GM19023 (cell line): ENCODE results near the gene RAB3GAP2.
"Not testable (repeated sequence)": the region's sequence is repeated elsewhere in the genome, so short reads cannot be mapped to it uniquely, and the experiment has no call there.

Experiments used
- ATAC-seq: cut with Tn5 transposase; IDR thresholded peaks from one replicate; pipeline ENCODE4 v1.9.1; 2021; ENCODE audit warnings: mild to moderate bottlenecking, moderate library complexity; ENCODE audit not compliant: unreplicated experiment

The RAB3GAP2 gene

DNA sequence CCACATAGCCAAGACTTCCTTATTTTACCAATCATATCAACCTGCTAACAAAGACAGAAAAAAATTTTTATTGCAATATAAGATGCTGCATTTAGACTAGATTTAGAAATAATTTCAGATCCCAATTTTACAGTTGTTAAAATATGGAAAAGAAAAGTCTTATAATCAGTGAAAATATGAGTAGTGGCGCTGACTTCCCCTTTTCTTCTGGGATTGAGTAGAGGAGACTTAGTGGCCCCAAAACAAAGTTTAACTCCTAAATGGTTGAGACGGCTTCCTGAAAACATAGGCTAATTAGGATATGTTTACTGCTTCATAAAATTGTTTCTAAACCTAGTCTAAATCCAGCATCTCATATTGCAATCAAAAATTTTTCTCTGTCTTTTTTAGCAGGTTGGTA lies 68.4 kb downstream of the RAB3GAP2 start:
- no peak for ATAC-seq

DNA sequence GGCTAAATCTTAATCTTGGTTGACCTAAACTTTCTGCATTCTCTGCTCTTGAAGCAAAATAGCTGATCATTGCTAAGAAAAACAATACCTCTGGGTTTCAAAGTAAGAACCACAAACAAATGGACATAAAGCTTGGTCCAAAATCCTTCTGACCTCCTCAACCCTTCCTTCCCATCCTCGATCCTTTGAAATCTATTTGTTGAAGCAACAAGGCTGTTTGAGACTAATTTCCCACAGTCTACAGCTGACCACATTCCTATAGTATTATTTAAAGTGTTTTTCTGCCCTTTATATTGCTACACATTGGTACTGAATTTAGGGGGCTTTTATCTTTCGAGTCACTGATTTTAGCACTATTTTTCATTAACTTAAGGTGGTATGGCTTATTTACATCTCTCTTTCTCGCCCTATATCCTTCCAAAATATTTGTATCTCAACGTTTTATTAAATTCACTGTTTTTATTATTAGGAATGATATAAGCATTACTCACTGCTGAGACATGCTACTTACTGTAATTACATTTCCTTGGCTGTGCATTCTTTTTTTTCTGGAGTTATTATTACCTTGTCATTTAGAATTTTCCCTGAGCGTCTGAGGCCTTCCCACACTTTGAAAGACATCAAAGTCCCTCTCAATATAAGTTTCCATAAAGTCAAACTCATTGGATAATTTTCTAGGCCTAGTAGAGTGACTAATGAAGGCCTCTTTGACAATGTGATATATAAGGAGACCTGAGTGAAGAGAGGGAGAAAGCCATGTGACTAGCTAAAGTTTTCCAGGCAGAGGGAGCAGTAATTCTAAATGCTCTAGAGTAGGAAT lies 73.9 kb downstream of the RAB3GAP2 start:
- ATAC-seq: no peak

DNA sequence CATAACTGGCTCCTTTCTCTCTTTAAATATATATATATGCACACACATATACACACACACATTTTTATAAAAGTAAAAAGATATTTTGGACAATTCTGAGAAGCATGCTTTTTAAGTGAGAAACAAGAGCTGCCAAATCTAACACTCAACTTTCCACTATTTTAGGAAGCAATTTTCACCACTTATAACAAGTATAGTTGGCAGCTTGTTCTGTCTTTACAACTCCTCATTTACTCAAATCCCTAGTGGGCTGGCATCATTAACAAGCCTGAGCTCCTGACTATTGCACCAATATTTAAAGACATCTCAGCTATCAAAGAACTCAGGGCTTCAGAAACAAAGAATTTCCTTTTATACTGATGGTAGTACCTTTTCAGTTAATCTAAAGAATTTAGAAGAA lies 76.6 kb downstream of the RAB3GAP2 start:
- no peak for ATAC-seq

DNA sequence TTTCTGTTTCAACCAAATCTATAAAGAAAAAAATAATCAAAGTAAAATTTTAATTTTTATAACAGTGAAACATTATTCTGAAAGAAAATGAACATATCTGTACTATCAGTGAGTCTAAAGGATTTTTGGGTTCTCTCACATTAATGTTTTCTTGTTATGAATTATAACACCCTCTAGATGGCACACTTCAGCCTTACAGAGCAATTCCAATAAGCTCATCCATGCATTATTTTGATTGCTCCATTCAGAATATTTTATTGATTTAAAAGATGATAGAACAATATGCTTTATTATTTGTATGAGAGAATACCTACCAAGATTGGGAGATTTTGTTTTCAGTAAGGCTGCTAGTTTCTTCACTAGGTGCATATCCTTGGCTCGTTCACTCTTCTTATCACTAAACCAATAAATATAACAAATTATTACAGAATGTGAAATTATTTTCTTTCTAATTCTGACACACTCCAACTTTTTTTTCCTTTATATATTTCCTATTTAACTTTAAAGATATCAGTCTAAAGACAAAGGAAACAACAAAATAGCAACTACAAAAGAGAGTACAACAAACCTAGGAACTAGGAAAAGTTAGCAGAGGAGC lies 82.4 kb downstream of the RAB3GAP2 start:
- ATAC-seq: no peak

DNA sequence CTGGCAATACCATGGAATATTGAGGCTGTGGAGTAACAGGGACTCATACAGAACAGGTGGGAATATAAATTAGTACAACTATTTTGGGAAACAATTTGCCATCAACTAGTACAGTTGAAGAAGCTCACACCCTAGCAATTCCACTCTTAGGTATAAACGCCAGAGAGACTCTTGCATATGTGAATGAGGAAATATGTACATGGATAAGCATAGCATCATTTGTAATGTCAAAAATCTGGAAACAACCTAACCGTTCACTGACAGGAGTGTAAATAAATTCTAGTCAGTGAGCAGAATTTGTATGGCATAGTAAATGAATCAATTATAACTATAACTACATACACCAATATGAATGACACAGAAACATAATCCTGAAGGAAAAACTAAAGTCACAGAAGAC lies 83.7 kb downstream of the RAB3GAP2 start:
- no peak for ATAC-seq

DNA sequence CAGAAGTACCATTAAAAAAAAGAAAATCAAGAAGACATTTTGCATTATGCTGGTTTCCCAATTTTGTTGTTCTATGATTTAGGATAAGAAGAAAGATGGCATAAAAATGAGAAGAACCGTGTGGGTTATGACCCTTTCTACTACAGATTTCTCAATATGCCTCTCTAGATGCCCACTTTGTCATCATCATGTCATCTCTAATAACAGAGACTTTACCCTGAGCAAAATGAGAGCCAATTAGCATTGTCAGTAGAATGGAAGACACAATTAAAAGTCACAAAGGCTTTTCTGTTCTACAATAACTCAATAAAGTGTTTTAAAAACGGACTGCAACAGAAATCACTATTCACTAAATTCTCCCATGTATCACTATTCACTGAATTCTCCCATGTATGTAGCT lies 85.5 kb downstream of the RAB3GAP2 start:
- no peak for ATAC-seq

DNA sequence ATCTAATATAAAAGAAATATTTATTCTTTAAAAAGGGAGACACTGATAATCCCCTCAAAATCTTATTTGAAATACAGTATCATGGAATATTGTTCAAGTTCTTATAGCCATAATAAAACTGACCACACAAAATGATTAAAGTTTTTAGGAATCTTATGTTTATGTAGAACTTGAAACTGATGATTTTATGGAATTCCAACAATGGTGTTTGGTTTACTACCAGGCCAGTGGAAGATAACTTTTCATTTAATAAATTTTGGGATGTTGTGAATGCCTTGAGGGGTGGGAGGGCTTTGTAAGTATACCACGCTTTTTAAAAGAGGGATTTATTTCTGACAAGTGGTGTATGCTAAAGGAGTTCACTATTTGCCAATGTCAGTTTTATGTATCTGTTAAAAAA lies 87.7 kb downstream of the RAB3GAP2 start:
- ATAC-seq: no peak

DNA sequence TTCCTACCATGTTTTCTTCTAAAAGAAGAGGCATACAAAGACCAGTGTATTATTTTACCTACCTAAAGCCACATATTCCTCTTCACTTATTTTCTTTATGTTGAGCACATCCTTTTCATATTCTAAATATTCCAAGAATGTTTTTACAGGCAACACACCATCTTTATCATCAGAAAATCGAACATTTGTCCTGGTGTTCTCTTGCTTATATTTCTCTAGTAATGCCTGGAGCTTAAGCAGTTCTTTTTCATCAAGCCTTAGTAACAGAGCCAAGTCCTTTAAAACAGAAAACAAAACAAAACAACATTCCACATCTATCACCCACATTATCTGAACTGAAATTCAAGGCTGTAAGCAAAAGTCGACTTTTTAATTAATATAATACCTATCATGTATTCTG lies 89.6 kb downstream of the RAB3GAP2 start:
- ATAC-seq: no peak

DNA sequence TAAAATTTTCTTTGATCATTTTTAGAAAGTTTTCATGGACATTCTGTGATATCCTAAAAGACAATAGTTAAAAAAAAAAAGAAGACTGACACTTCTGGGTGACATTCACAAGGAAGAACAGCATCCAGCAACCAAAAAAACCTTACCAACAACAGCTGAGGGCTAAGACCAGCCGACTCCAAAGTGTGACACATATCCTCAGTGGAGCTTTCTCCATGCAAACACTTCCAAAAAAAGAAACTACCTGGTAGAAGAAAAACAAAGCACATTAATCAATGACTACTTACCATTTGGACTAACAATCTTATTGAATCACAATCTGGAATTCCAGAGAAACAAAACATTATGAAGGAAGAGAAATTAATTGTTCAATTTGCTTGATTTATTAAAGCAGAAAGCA lies 90.1 kb downstream of the RAB3GAP2 start:
- ATAC-seq: no peak

DNA sequence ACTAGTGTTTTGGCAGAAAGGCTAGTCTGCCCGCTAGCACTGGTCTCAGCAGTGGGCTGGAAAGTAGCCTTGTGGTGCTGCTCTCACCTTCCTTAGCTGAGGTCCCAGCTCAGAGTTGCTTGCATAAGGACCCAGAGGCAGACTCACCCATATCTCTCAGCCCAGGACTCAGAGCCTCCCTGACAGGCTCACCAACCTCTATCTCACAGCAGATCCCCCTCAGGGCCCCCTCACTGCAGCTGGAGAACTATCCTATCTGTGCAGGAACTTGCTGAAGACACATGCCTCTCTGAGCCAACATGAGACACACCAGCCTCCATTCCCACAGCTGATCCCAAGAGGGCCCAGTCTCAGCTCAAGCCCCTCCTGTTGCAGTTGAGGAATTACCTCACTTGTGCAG lies 95.7 kb downstream of the RAB3GAP2 start:
- ATAC-seq: no peak

DNA sequence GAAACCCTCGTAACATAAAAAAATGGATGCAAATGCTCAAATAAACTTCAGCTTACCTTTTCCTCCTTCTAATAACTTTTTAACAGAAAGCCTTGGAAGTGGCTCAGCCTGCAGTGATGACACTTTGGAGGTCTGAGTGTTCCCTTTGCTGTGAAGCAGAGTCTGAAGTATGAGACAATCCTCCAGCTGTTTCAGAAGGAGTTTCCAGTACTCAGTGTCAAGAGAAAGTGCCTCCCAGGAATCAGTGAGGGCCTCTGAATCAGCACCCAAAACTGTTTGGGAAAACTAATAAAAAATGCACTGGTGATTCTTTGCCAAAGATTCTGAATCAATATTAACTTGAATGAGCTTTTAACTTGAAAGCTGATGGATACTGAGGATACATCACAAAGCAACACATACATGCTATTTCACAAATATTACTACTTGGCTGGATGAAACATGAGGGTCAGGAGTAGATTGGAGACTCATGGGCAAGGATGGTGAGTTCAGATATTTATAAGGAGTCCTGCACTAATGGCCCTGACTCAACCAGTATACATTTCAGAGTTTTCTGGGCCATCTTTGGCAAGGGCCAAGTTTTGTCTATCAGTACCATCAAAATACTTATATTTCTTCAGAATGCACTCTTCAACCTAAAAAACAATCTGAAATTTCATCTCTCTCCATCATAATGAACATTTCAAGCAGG lies 101.3 kb downstream of the RAB3GAP2 start:
- no peak for ATAC-seq

DNA sequence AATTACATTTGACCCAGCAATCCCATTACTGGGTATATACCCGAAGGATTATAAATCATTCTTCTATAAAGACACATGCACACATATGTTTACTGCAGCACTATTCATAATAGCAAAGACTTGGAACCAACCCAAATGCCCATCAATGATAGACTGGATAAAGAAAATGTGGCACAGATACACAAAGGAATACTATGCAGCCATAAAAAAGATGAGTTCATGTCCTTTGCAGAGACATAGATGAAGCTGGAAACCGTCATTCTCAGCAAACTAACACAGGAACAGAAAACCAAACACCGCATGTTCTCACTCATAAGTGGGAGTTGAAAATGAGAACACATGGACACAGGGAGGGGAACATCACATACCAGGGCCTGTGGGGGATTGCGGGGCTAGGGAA lies 102.4 kb downstream of the RAB3GAP2 start:
- not testable (repeated sequence) for ATAC-seq

DNA sequence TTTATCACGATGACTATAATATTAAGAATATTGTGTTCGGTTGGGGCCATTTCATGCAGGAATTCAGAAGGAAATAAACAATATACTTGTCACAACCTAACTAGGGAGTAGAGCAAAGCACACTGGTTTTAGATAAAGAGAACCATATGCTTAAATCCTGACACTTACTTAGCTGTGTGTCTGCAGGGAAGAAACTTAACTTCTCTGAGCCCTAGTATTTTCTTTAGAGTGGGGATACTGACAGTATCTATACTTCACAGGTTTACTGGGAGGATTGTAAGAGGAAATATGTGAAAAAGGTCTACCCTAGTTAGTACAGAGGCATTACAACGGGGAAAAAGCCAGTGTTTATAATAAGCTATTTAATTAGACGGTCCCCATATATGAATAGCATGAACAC lies 105.4 kb downstream of the RAB3GAP2 start:
- ATAC-seq: no peak

DNA sequence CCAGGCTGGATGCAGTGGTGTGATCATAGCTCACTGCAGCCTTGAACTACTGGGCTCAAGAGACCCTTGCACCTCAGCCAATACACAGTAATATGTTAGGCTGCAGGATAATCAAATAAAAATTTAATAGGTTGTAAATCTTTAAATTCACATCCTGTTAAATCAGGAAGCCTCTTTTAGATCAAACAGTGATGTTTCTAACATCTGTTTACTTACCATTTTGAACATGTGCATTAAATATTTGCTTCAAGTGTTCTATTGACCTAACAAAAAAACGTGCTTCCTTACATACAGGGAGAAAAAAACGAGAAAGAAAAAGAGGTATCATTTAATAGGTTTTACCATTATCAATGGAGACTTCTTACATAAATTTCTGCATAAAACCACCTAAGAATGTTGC lies 107.7 kb downstream of the RAB3GAP2 start:
- ATAC-seq: no peak

DNA sequence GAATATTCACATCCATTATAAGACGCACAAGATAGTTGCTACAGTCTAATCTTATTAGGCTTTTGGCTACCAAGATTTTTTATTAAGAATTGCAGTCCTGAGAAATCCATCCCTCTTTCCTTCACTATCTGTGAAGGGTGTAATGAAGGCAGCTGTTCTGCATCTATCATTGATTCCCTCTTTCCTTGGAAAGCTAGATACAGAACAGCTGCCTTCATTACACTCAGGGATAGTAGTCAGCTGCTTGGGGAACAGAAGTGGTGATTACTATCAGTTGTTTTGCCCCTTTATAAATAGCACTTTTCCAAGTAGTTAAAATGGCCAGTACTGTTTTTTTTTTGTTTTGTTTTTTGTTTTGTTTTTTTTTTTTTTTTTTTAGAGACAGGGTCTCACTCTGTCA lies 108.1 kb downstream of the RAB3GAP2 start:
- ATAC-seq: no peak

DNA sequence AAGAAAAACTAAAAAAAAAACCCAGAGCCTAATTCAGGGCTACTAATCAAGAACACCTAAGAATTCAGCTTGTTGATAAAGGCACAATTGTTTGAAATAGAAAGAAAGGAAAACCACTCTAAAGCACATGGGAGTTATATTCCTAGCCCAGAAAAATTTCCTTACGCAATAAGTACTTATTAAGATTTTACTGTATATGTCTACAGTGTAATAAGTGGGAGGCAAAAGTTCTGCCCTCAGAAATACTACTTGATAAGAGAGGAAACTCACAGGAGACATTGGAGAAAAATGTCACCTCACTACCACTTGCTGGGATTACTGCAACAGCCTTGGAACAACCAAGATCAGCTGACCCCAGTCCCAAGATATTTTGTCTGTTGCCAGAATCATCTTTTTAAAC lies 112.2 kb downstream of the RAB3GAP2 start:
- ATAC-seq: no peak

DNA sequence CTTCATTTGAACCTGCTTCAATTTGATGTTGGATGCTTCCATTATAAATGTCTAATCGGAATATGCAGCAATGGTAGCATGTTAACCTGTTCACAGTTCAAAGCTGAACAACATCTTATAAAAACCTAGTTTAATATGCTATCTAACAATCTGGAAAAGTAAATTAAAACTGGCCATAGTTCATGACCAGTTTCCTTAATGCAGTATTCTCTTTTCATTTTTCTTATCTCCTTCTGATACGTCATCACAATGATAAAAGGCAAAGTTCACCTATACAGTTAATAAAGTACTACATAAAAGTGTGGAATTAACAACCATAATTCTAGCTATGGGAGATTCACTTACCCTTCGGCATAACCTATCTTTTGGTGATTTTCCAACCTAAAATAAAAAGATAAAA lies 113.2 kb downstream of the RAB3GAP2 start:
- no peak for ATAC-seq

DNA sequence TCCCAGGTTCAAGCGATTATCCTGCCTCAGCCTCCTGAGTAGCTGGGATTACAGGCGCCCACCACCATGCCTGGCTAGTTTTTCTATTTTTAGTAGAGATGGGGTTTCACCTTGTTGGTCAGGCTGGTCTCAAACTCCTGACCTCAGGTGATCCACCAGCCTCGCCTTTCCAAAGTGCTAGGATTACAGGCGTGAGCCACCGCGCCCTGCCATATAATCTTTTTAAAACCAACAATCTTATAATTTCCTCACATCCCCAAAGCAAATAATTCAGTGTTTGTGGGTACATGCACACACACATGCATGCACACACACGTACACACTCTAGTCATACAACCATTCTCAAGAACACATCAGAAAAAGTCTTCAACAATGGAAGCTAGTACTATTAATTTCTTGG lies 113.7 kb downstream of the RAB3GAP2 start:
- ATAC-seq: not testable (repeated sequence)

DNA sequence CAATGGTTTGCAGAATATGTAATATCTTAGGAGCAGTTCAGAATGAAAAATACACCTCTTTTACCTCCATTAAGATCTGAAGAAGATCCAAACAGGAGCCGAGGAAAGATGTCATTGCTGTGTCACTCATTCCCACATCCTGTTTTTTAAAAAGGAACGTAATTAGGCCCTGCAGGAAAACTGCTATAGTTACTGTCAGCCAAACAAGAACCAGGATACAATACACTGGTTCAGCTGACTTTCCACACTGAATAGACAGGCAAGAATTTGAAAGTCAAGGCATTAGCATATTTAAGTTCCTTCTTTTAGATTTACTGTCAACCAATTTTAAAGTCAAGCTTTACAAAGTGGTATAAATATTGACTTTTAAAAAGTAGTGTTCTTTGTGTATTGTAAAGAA lies 114.5 kb downstream of the RAB3GAP2 start:
- no peak for ATAC-seq

DNA sequence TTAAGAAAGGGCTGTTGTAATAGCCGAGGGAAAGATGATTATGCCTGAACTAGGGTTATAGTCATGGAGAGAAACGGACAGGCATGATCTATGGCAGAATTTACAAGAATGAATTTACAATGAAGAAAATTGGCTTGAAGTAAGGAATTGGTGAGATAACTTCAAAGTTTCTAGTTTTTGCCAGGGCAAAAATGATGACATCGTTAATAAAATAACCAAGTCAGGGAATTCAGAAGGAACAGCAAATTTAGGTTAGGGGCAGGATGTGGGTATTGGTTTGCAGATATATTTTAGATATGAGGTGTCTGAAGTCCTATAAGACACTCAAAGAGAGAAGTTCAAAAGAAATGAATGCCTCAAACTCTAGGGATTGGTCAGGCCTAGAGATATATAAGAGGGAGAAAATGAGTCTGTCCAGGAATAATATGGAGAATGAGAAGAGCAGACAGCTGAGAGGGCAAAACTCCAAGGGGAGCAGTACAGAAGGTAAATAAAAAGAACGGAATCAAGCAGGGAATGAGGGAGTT lies 115.6 kb downstream of the RAB3GAP2 start:
- no peak for ATAC-seq

DNA sequence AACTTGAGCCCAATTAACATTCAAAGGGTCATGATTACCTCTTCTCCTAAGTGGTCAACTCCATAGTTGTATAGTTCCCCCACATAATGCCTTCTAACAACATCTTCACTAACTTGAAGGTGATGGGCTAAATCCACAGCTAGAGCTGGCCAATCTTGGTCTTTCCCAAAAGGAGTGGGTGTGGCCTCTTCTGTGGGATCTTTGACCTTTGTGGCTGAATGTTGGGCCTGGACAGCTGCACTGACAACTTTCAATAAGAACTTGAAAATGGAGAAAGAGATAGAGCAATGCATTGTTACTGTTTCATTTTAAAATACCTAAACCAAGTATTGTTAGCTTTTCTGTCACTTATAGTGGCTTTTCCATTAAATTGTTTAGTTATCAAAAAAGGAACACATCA lies 119.1 kb downstream of the RAB3GAP2 start:
- ATAC-seq: no peak

DNA sequence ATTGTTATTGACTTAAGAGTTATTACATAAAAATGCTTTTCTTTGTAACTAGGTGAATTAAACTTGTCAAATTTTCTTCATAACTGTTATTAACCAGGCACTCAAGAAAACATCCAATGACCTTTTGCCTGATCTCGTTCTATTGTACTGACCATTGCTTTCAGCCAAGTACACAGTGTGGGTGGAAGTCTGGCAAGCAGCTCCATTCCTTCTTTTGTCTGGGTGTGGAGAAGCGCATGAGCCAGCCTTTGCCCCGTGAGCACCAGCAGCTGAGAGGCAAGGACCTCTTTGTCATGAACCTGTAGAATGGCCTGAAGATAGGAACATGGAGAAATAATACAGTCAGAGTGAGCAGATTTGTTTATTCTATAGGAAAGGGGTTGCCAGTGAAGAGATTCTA lies 120.8 kb downstream of the RAB3GAP2 start:
- ATAC-seq: no peak
